GM19238 (cell line): ENCODE measurements around the gene CGB7.

Experiments used
- DNase-seq: peaks from one replicate; pipeline ENCODE4 v3.0.0; 2011; ENCODE audit warnings: low spot score; ENCODE audit not compliant: insufficient read length

The CGB7 gene

DNA sequence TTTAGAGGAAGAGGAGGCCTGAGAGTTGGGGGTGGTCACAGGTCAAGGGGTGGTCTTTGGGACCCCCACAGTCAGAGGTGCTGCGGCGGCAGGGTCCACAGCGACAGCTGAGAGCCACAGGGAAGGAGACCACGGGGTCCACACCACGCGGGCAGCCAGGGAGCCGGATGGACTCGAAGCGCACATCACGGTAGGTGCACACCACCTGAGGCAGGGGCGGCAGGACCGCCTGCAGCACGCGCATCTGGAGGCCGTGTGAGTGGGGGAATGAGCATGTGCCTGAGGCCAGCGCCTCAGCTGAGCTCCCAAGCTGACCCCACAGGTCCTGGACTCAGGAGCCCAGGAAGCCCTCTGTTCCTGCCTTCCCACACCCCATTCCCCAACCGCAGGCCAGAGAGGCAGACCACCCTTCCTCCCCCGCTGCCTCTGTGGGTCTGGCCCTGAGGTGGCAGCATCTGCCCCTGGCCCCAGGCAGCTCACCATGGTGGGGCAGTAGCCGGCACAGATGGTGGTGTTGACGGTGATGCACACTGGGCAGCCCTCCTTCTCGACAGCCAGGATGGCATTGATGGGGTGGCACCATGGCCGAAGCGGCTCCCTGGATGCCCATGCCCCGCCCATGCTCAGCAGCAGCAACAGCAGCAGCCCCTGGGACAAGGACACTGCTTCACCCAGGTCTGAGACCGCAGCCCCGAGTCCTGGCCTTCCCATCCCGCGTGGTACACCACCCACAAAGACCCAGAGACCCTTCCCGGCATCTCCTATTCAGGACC lies 41.3 kb downstream of the CGB7 start:
- no peak for DNase-seq

GRCh38 chr19:49014870-49015255 lies 42.7 kb downstream of the CGB7 start:
- DNase-seq: no peak

GRCh38 chr19:49014123-49014869 lies 43.3 kb downstream of the CGB7 start:
- no peak for DNase-seq

- no peak for DNase-seq
These were observed 46.4 kb downstream of the CGB7 start for GRCh38 chr19:49011194-49011593.

DNA sequence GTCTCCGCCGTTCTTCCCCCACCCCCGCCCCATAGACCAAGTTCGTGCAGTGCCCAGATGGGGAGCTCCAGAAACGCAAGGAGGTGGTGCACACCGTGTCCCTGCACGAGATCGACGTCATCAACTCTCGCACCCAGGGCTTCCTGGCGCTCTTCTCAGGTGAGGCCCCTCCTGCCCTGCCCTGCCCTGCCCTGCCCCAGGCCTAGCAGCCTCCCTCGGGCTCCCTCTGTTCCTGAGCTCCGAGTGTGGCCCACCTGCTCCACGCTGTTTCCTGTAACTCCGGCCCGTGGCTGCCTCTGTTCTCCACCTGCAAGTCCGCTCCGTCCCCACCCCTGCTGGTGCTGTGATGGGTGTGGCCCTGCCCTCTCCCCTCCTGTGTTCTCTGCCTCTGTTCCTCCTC lies 47.1 kb downstream of the CGB7 start:
- no peak for DNase-seq

DNA sequence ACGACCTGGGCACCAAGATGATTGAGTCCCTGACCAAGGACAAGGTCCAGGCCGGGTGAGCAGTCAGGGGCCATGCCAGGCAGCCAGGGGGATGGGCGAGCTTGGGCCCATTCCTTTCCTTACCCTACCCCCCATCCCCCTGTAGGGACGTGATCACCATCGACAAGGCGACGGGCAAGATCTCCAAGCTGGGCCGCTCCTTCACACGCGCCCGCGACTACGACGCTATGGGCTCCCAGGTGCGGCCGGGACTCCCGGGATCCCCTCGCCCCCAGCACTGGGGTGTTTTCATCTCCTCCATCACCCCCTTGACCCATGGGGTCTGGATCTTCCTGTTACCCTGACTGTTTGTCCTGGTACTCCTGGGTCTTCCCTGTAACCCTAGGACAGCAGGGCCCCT lies 47.7 kb downstream of the CGB7 start:
- no peak for DNase-seq

DNA sequence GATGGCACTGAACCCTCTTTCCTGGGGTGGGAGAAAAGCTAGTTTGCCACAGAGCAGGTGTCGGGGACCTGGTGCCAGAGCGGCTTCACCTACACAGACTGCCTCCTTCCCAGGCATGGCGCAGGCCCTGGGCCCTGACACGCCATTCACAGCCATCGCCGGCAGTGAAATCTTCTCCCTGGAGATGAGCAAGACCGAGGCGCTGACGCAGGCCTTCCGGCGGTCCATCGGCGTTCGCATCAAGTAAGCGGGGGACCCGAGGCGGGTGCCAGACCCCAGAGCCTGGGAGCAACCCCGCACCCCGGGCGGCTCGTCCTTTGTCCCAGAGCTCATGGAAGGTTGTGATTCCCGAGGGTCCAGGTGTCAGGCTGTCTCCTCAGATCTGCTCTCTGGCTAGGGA lies 50.6 kb downstream of the CGB7 start:
- DNase-seq: no peak

DNA sequence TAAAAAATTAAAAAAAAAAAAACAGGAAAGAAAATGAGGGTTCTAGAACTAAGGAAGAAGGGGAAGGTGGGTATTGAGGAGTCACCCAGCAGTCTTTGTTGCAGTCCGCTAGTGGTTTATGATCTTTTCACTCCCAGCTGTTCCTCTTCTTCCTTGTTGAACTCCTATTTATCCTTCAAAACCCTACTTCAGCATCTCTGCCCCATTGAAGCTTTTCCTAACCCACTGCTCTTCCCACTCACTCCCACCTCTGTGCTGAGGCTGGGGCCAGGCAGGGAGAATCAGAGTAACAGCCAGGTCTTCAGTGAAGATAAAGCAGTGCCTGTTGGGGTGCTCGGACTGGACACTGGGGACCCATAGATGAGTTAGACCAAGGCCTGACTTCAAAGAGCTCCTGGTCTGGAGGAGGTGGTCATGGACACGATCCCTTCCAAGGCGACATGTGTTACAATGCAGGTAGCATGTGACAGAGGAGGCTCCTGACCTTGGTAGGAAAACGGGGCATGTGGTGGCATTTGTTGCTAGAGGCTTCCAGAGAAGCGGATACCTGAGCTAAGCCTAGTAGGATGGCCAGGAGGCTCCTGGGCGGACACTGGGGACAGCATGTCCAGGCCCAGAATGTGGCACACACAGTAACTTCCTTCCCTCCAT lies 52.5 kb downstream of the CGB7 start:
- no peak for DNase-seq
